DOHH2 (cell line): ENCODE measurements around the gene PODXL.

Experiments
- H3F3A ChIP-seq: fragments of 200-600 bp; sonication (generic), shearing (Covaris generic); 2 replicates; pipeline ENCODE4 v1.6.0; 2016; ENCODE audit warnings: antibody characterized with exemption, mild to moderate bottlenecking; ENCODE audit not compliant: control insufficient read depth, insufficient read depth
- H3K27ac ChIP-seq: fragments of 200-600 bp; sonication (generic); 2 replicates; pipeline ENCODE4 v1.5.1; 2014; ENCODE audit warnings: low read depth, mild to moderate bottlenecking, low read length, moderate library complexity
- H3K27me3 ChIP-seq: fragments of 200-600 bp; sonication (generic); 2 replicates; pipeline ENCODE4 v1.6.1; 2014; ENCODE audit warnings: mild to moderate bottlenecking, low read length, mixed read lengths; ENCODE audit not compliant: control insufficient read depth
- H3K36me3 ChIP-seq: fragments of 200-600 bp; sonication (generic); 2 replicates; pipeline ENCODE4 v1.6.1; 2014; ENCODE audit warnings: mild to moderate bottlenecking, low read length, moderate library complexity, mixed read lengths; ENCODE audit not compliant: control insufficient read depth
- H3K4me1 ChIP-seq: fragments of 200-600 bp; sonication (generic); 2 replicates; pipeline ENCODE4 v1.6.1; 2014; ENCODE audit warnings: mild to moderate bottlenecking, low read length, mixed read lengths; ENCODE audit not compliant: control insufficient read depth
- H3K4me2 ChIP-seq: fragments of 200-600 bp; sonication (generic); 2 replicates; pipeline ENCODE4 v1.6.0; 2014; ENCODE audit warnings: mild to moderate bottlenecking, low read length, moderate library complexity
- H3K4me3 ChIP-seq: fragments of 200-600 bp; sonication (generic); 2 replicates; pipeline ENCODE4 v1.5.1; 2014; ENCODE audit warnings: mild to moderate bottlenecking, low read length, mixed read lengths
- H3K79me2 ChIP-seq: fragments of 200-600 bp; sonication (generic); 2 replicates; pipeline ENCODE4 v1.6.1; 2014; ENCODE audit warnings: mild to moderate bottlenecking, low read length, mixed read lengths; ENCODE audit not compliant: control insufficient read depth
- H3K9me2 ChIP-seq: fragments of 200-600 bp; sonication (generic); replicated peaks from 2 replicates; pipeline ENCODE4 v1.6.1; 2014; ENCODE audit warnings: mild to moderate bottlenecking, low read length, mixed read lengths; ENCODE audit not compliant: control insufficient read depth
- H3K9me3 ChIP-seq: fragments of 200-600 bp; sonication (generic); 2 replicates; pipeline ENCODE4 v1.6.1; 2014; ENCODE audit warnings: antibody characterized with exemption, low read length, mixed read lengths; ENCODE audit not compliant: control insufficient read depth, insufficient read depth
- H4K20me1 ChIP-seq: fragments of 200-600 bp; sonication (generic); 2 replicates; pipeline ENCODE4 v1.6.0; 2014; ENCODE audit warnings: low read depth, mild to moderate bottlenecking, antibody characterized with exemption, low read length, moderate library complexity; ENCODE audit not compliant: control insufficient read depth, insufficient read depth
- EZH2phosphoT487 ChIP-seq: fragments of 200-600 bp; sonication (generic); IDR thresholded peaks from 2 replicates; pipeline ENCODE4 v1.6.1; 2017; ENCODE audit warnings: borderline replicate concordance, mild to moderate bottlenecking, antibody characterized with exemption, low read length, moderate library complexity, mixed read lengths
- TF ChIP-seq, protein P1 (sequence below): fragments of 200-600 bp; sonication (generic); IDR thresholded peaks from one replicate; pipeline ENCODE4 v1.5.1; 2014; ENCODE audit warnings: antibody characterized with exemption, mild to moderate bottlenecking, low read depth, low read length; ENCODE audit not compliant: poor library complexity, severe bottlenecking

PODXL gene

DNA sequence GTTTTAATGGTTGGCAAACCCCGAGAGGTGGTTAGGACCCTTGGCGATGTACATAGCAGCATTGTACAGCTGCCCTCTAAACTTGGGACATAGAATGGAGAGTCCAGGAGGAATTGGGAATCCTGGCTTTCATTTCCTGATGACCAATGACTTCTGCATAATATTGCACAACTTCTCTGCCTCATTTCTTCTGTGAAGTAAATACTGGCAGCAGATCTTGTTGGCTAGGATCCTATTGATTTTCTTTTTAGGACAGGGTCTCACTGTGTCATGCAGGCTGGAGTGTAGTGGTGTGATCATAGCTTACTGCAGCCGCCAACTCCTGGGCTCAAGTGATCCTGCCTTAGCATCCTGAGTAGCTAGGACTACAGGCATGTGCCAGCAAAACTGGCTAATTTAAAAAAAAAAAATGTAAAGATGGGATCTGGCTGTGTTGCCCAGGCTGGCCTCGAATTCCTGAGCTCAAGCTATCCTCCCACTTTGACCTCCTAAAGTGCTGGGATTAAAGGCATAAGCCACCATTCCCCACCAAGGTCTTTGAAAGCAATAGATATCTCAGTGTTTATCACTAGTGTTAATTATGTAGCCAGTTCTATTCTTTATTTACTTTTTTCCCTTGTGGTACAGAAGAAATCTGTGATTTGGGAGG is 58.1 kb downstream of the PODXL start:
- no peaks in the 10 kb centered on the region for H4K20me1 ChIP-seq
- H3K4me1 ChIP-seq = no peaks in the 10 kb centered on the region
- H3F3A ChIP-seq = peaks cover 2% of the 10 kb centered on the region; the same call in 1 of the 2 replicates
- H3K9me3 ChIP-seq = no peaks in the 10 kb centered on the region
- no peaks in the 10 kb centered on the region for H3K36me3 ChIP-seq
- TF ChIP-seq EZH2phosphoT487 = no peak
- TF ChIP-seq, protein P1, sequence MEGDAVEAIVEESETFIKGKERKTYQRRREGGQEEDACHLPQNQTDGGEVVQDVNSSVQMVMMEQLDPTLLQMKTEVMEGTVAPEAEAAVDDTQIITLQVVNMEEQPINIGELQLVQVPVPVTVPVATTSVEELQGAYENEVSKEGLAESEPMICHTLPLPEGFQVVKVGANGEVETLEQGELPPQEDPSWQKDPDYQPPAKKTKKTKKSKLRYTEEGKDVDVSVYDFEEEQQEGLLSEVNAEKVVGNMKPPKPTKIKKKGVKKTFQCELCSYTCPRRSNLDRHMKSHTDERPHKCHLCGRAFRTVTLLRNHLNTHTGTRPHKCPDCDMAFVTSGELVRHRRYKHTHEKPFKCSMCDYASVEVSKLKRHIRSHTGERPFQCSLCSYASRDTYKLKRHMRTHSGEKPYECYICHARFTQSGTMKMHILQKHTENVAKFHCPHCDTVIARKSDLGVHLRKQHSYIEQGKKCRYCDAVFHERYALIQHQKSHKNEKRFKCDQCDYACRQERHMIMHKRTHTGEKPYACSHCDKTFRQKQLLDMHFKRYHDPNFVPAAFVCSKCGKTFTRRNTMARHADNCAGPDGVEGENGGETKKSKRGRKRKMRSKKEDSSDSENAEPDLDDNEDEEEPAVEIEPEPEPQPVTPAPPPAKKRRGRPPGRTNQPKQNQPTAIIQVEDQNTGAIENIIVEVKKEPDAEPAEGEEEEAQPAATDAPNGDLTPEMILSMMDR = no peak
- H3K9me2 ChIP-seq = no peaks in the 10 kb centered on the region
- H3K4me3 ChIP-seq = no peak overlapping the region
- H3K27ac ChIP-seq = no peak overlapping the region
- no peaks in the 10 kb centered on the region for H3K27me3 ChIP-seq
- no peaks in the 10 kb centered on the region for H3K79me2 ChIP-seq
- no peak overlapping the region for H3K4me2 ChIP-seq

DNA sequence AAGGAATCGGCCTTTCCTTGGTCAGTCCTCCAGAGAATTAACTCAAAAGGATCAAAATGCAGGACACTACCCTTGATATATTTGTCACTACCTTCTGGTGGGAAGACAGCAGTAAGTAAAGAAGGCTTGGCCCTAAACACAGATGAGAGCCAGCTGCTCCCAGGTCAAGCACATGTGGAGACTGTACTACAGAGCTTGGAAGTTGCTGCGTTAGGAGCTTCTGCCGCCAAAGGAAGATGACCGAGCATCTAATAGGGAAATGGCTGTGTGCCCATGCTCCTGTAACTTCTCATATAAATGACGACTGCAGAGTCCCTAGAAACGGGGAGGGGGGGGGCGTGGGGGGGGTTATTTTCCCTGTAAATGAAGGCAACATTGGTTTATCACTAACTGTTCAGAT is 59.0 kb downstream of the PODXL start:
- Histone ChIP-seq H3K4me1 (no peaks in the 10 kb centered on the region), H3F3A (peaks cover 2% of the 10 kb centered on the region; the same call in 1 of the 2 replicates), H3K27ac (no peak overlapping the region), H3K4me3 (no peak overlapping the region), H3K27me3 (no peaks in the 10 kb centered on the region), H4K20me1 (no peaks in the 10 kb centered on the region), H3K36me3 (no peaks in the 10 kb centered on the region), H3K4me2 (no peak overlapping the region), H3K9me3 (no peaks in the 10 kb centered on the region), H3K9me2 (no peaks in the 10 kb centered on the region), H3K79me2 (no peaks in the 10 kb centered on the region)
- no peak for TF ChIP-seq EZH2phosphoT487
- TF ChIP-seq, protein P1 = no peak

DNA sequence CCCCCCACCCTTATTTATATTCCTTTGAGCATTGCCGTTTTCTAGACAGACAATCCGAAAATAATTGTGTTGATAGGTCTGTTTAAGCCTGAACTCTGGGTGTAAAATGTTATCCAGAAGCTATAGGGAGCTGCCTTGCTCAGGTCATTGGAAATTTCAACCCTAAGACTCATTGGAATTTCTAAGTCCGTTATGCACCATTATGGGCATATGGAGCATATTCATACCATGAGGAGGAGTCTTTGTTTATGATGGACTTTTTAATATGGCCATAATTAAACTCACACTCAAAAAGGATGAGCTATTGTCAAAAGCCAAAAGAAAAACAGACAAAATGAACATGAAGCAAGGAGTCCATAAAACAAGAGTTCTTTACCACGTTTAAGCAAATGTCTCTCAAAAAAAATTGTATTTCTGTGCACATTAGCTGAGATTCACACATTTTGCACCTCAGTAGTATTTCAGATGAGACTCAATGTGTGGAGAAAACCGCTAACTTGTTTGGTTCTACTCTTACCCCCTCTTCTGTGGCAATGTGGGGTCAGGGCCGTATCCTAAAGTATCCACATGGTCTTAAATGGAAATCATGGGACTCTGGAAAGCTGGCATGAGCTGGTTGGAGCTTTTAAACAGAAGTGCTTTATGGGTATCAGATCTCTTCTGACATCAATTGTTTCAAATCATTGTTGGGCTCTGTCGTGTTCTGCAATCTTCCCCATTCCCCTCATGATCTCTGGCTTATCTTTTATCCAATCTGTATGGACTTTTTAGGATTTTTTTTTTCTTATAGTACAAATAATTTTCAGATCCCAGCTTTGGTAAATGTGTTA is 60.5 kb downstream of the PODXL start:
- Histone ChIP-seq H3K4me3 (no peak overlapping the region), H3K36me3 (no peaks in the 10 kb centered on the region), H3K27me3 (no peaks in the 10 kb centered on the region), H3K9me2 (no peaks in the 10 kb centered on the region), H3K27ac (no peak overlapping the region), H3K4me2 (no peak overlapping the region), H3K9me3 (no peaks in the 10 kb centered on the region), H3K4me1 (no peaks in the 10 kb centered on the region), H3F3A (no peaks in the 10 kb centered on the region), H3K79me2 (no peaks in the 10 kb centered on the region), H4K20me1 (no peaks in the 10 kb centered on the region)
- TF ChIP-seq, protein P1 = no peak
- no peak for TF ChIP-seq EZH2phosphoT487
